Activated CD8-positive, alpha-beta memory T cell treated with anti-CD3 and anti-CD28 coated beads, Interleukin-2, amount 50 U/mL, for 4 hours (primary cell): ENCODE measurements around the gene ASL.
"Not testable (repeated sequence)": the region's sequence is repeated elsewhere in the genome, so short reads cannot be mapped to it uniquely, and the experiment has no call there.

Experiments used
- DNase-seq: peaks from one replicate; pipeline ENCODE4 v3.0.0-alpha.2; 2020

The ASL gene

GRCh38 chr7:66119245-66119850 lies 43.7 kb downstream of the ASL start:
- DNase-seq = no peak

- DNase-seq = no peak
Measured at GRCh38 chr7:66123175-66123528, 47.5 kb downstream of the ASL start.

GRCh38 chr7:66124569-66124861 lies 48.9 kb downstream of the ASL start:
- not testable (repeated sequence) for DNase-seq

- no peak for DNase-seq
Measured at GRCh38 chr7:66125052-66125694, 49.6 kb downstream of the ASL start.

GRCh38 chr7:66125781-66126352 lies 50.2 kb downstream of the ASL start:
- DNase-seq = not testable (repeated sequence)

GRCh38 chr7:66127172-66127571 lies 51.6 kb downstream of the ASL start:
- not testable (repeated sequence) for DNase-seq

- no peak for DNase-seq
Measured at GRCh38 chr7:66138994-66139752, 63.6 kb downstream of the ASL start.

GRCh38 chr7:66140924-66141323 lies 65.3 kb downstream of the ASL start:
- DNase-seq = no peak

GRCh38 chr7:66142334-66142733 lies 66.7 kb downstream of the ASL start:
- no peak for DNase-seq

- no peak for DNase-seq
Measured at GRCh38 chr7:66142996-66143395, 67.4 kb downstream of the ASL start.
